HCT116 (cell line): ENCODE measurements around the gene WNT16. TPM values are rescaled to one million over a fixed set of nuclear protein-coding genes. Genes with fewer than 3 reads are reported as not detected.

Experiments used
- ATAC-seq: fragments of 200-7000 bp; cut with Tn5 transposase; 2 replicates; pipeline ENCODE4 v1.9.1; 2020; ENCODE audit warnings: mild to moderate bottlenecking, moderate library complexity
- BruUV-seq: library from RNA; stranded (reverse); fragments of 400-500 nt; replicated peaks from 2 replicates; lab custom pipeline; 2021; lab: Mats Ljungman, UMichigan
- CTCF ChIA-PET: fragments of 300-600 bp; sonication (Branson Sonifier 250); formaldehyde crosslinking; loops from one replicate; lab custom pipeline; 2021; ENCODE audit warnings: antibody characterized with exemption; lab: Charles Lee
- POLR2A ChIA-PET: fragments of 300-600, 350-600 bp; sonication (Branson Sonifier 250); formaldehyde crosslinking; loops from one replicate; lab custom pipeline; 2021; ENCODE audit warnings: antibody characterized with exemption; lab: Charles Lee
- RAD21 ChIA-PET, 2 experiments: fragments of 300-600 bp; sonication (Branson Sonifier 250); formaldehyde crosslinking; loops; one replicate each; lab custom pipeline; 2023; ENCODE audit warnings: low total read pairs in 2 of 2; ENCODE audit not compliant: uncharacterized antibody in 2 of 2, unreplicated experiment in 2 of 2, low non-redundant PET in 1 of 2; lab: Charles Lee
- DNase-seq: peaks from one replicate; pipeline ENCODE4 v3.0.0-alpha.2; 2010; ENCODE audit warnings: low read depth, low spot score
- H2AFZ ChIP-seq: fragments of 200-600 bp; shearing (Covaris generic), sonication (generic); 2 replicates; pipeline ENCODE4 v1.6.1; 2017; ENCODE audit warnings: low read depth, mixed run types, mixed read lengths, antibody characterized with exemption, low read length; ENCODE audit not compliant: poor library complexity, severe bottlenecking
- H3K27ac ChIP-seq: 2 replicates; pipeline ENCODE4 v1.5.1; 2012; ENCODE audit warnings: low read depth, low read length
- H3K27me3 ChIP-seq: fragments of 200-600 bp; sonication (generic); 2 replicates; pipeline ENCODE4 v1.6.1; 2016; ENCODE audit warnings: mixed run types, low read length, mixed read lengths; ENCODE audit not compliant: insufficient read depth
- H3K36me3 ChIP-seq, 2 experiments: fragments of 200-500 bp in 1 of 2; fragments of 200-600 bp in 1 of 2; sonication (Bioruptor generic) in 1 of 2; sonication (generic) in 1 of 2; 2 replicates each; pipeline versions ENCODE4 v1.5.1 to v1.6.1; 2014 to 2016; ENCODE audit warnings: low read length in 2 of 2, inconsistent platforms in 1 of 2, mixed read lengths in 1 of 2, mixed run types in 1 of 2; ENCODE audit not compliant: insufficient read depth in 2 of 2, control insufficient read depth in 1 of 2
- H3K4me1 ChIP-seq, 2 experiments: fragments of 200-600 bp in 1 of 2; sonication (generic) in 1 of 2; 2 replicates each; pipeline versions ENCODE4 v1.5.1 to v1.6.1; 2012 to 2017; ENCODE audit warnings: low read length in 2 of 2, inconsistent platforms in 1 of 2, mild to moderate bottlenecking in 1 of 2, mixed read lengths in 1 of 2, mixed run types in 1 of 2, moderate library complexity in 1 of 2; ENCODE audit not compliant: insufficient read depth in 2 of 2, control insufficient read depth in 1 of 2
- H3K4me2 ChIP-seq: fragments of 200-600 bp; sonication (generic); 2 replicates; pipeline ENCODE4 v1.6.1; 2017; ENCODE audit warnings: mixed run types, low read length, mixed read lengths
- H3K4me3 ChIP-seq, 2 experiments: fragments of 200-600 bp in 1 of 2; sonication (generic) in 1 of 2; replicated peaks in 1 of 2; 2 replicates each; pipeline ENCODE4 v1.5.1; 2011 to 2016; ENCODE audit warnings: low read length in 2 of 2, control low read depth in 1 of 2, low read depth in 1 of 2, mild to moderate bottlenecking in 1 of 2, mixed read lengths in 1 of 2, mixed run types in 1 of 2
- H3K79me2 ChIP-seq: fragments of 200-600 bp; sonication (generic); 2 replicates; pipeline ENCODE4 v1.6.1; 2017; ENCODE audit warnings: mild to moderate bottlenecking, mixed run types, low read length, moderate library complexity, mixed read lengths; ENCODE audit not compliant: insufficient read depth
- H3K9ac ChIP-seq: fragments of 200-600 bp; sonication (generic); 2 replicates; pipeline ENCODE4 v1.6.1; 2016; ENCODE audit warnings: low read length, mixed read lengths
- H3K9me2 ChIP-seq: fragments of 200-600 bp; sonication (generic), shearing (Covaris generic); 2 replicates; pipeline ENCODE4 v1.6.1; 2017; ENCODE audit warnings: mixed run types, mild to moderate bottlenecking, moderate library complexity; ENCODE audit not compliant: insufficient read depth
- H3K9me3 ChIP-seq, 2 experiments: fragments of 200-500 bp in 1 of 2; fragments of 200-600 bp in 1 of 2; sonication (Bioruptor generic) in 1 of 2; sonication (generic) in 1 of 2; 2 replicates each; pipeline ENCODE4 v1.6.1; 2014 to 2017; ENCODE audit warnings: low read length in 2 of 2, mixed read lengths in 2 of 2, inconsistent platforms in 1 of 2, low read depth in 1 of 2, mild to moderate bottlenecking in 1 of 2, mixed run types in 1 of 2, moderate library complexity in 1 of 2; ENCODE audit not compliant: control insufficient read depth in 1 of 2, insufficient read depth in 1 of 2
- H4K20me1 ChIP-seq: fragments of 200-600 bp; sonication (generic), shearing (Covaris generic); 2 replicates; pipeline ENCODE4 v1.6.1; 2017; ENCODE audit warnings: mixed run types, mild to moderate bottlenecking, moderate library complexity; ENCODE audit not compliant: insufficient read depth
- ATF3 ChIP-seq: IDR thresholded peaks from 2 replicates; pipeline ENCODE4 v1.6.1; 2012
- CBX3 ChIP-seq: IDR thresholded peaks from 2 replicates; pipeline ENCODE4 v1.6.1; 2012; ENCODE audit warnings: low read depth
- CEBPB ChIP-seq: IDR thresholded peaks from 2 replicates; pipeline ENCODE4 v1.6.1; 2012; ENCODE audit warnings: low read depth
- EGR1 ChIP-seq: IDR thresholded peaks from 2 replicates; pipeline ENCODE4 v1.6.1; 2012; ENCODE audit warnings: low read depth
- ELF1 ChIP-seq: IDR thresholded peaks from 2 replicates; pipeline ENCODE4 v1.6.1; 2012; ENCODE audit warnings: low read depth, borderline replicate concordance
- EZH2 ChIP-seq: fragments of 200-600 bp; sonication (generic); IDR thresholded peaks from 2 replicates; pipeline ENCODE4 v1.6.1; 2017; ENCODE audit warnings: antibody characterized with exemption, mixed run types
- EZH2phosphoT487 ChIP-seq: fragments of 200-600 bp; IDR thresholded peaks from 2 replicates; pipeline ENCODE4 v1.6.1; 2018; ENCODE audit warnings: antibody characterized with exemption, borderline replicate concordance
- FOSL1 ChIP-seq: IDR thresholded peaks from 2 replicates; pipeline ENCODE4 v1.6.1; 2012; ENCODE audit warnings: low read depth
- JUND ChIP-seq: IDR thresholded peaks from 2 replicates; pipeline ENCODE4 v1.6.1; 2012
- POLR2A ChIP-seq: IDR thresholded peaks from 2 replicates; pipeline ENCODE4 v1.7.0; 2011; ENCODE audit warnings: borderline replicate concordance; ENCODE audit not compliant: insufficient read depth, insufficient read length; ENCODE audit errors: extremely low read depth
- POLR2AphosphoS5 ChIP-seq: IDR thresholded peaks from 2 replicates; pipeline ENCODE4 v1.6.1; 2011; ENCODE audit warnings: mild to moderate bottlenecking, low read depth, low read length, moderate library complexity
- RAD21 ChIP-seq: IDR thresholded peaks from 2 replicates; pipeline ENCODE4 v1.6.1; 2012; ENCODE audit warnings: low read depth, mild to moderate bottlenecking
- REST ChIP-seq: IDR thresholded peaks from 2 replicates; pipeline ENCODE4 v1.6.1; 2012; ENCODE audit warnings: low read depth
- SIN3A ChIP-seq: IDR thresholded peaks from 2 replicates; pipeline ENCODE4 v1.6.1; 2012; ENCODE audit warnings: low read depth
- SRF ChIP-seq: IDR thresholded peaks from 2 replicates; pipeline ENCODE4 v1.6.1; 2012; ENCODE audit warnings: low read depth
- TCF7L2 ChIP-seq: IDR thresholded peaks from 2 replicates; pipeline ENCODE4 v1.7.0; 2011; ENCODE audit warnings: borderline replicate concordance, inconsistent platforms; ENCODE audit not compliant: insufficient read depth, insufficient read length; ENCODE audit errors: extremely low read depth
- YY1 ChIP-seq: IDR thresholded peaks from 2 replicates; pipeline ENCODE4 v1.6.1; 2011; ENCODE audit warnings: low read length, low read depth, moderate library complexity, mild to moderate bottlenecking; ENCODE audit not compliant: insufficient replicate concordance; ENCODE audit errors: extremely low read depth
- ZBTB33 ChIP-seq: IDR thresholded peaks from 2 replicates; pipeline ENCODE4 v1.6.1; 2011; ENCODE audit warnings: mild to moderate bottlenecking, low read length, moderate library complexity; ENCODE audit not compliant: insufficient replicate concordance; ENCODE audit errors: extremely low read depth
- ZFX ChIP-seq: fragments of 450-650 bp; IDR thresholded peaks from 2 replicates; pipeline ENCODE4 v1.6.1; 2017
- ZNF274 ChIP-seq: fragments of 200-500 bp; sonication (Bioruptor generic); IDR thresholded peaks from 2 replicates; pipeline ENCODE4 v1.6.1; 2014; ENCODE audit warnings: mild to moderate bottlenecking, low read depth, low read length, inconsistent platforms
- intact Hi-C: fragments of 100-400 bp; cut with micrococcal nuclease; formaldehyde crosslinking; loops from 2 replicates; pipeline ENCODE4 v1.10.0; 2022
- total RNA-seq: library from RNA; stranded (reverse); gene quantifications from one replicate; pipeline ENCODE4 v1.2.1, GENCODE V29; 2021; ENCODE audit not compliant: unreplicated experiment
- TF ChIP-seq, protein P1 (sequence below), 3 experiments: fragments of 200-600 bp in 1 of 3; sonication (generic) in 1 of 3; IDR thresholded peaks in 2 of 3; conservative IDR thresholded peaks in 1 of 3; 2 replicates each; pipeline ENCODE4 v1.5.1; 2012 to 2017; ENCODE audit warnings: low read depth in 2 of 3, low read length in 2 of 3, antibody characterized with exemption in 1 of 3, borderline replicate concordance in 1 of 3, control low read depth in 1 of 3, mild to moderate bottlenecking in 1 of 3, mixed read lengths in 1 of 3, mixed run types in 1 of 3, moderate library complexity in 1 of 3; ENCODE audit not compliant: insufficient read depth in 1 of 3

WNT16 gene
- total RNA-seq, 1 experiment from 2014 or later: 152 TPM

DNA sequence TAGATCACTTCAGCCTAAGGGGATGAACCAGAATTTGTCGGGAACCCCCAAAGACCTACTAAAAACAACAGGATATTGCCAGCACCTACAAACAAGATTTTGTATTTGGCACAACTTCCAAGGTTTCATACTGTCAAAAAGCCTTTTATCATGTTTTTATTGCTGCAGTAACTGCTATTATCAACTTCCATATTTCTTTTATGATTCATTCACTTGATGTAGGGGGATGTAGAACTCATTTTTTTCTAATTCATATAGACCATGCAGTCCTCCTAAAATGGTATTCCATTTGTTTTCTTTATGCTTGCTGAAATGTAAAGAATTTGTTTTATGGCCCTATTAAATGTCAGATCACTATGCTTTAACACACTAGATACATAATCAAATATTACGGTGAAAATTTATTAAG is 30.0 kb upstream of the WNT16 start:
- ATAC-seq (peak; percentile 19), DNase-seq (peak; percentile 91)
- H2AFZ ChIP-seq: no peak overlapping the region
- POLR2A ChIA-PET: no interaction called here
- H3K4me3 ChIP-seq: no peak overlapping the region; a peak in 1 of 4 replicates
- no TSS peak for BruUV-seq
- H3K27me3 ChIP-seq: no peaks in the 10 kb centered on the region
- H3K4me1 ChIP-seq: peaks cover 66 to 88% of the 10 kb centered on the region in 2 experiments
- H4K20me1 ChIP-seq: no peaks in the 10 kb centered on the region
- no peaks in the 10 kb centered on the region for H3K9me3 ChIP-seq
- H3K4me2 ChIP-seq: peak overlapping the region; percentile 69
- RAD21 ChIA-PET: no interaction called here
- 0 out of 4 replicates have a peak, but pooled peaks cover 0 to 2% of the 10 kb centered on the region in 2 experiments for H3K36me3 ChIP-seq
- H3K79me2 ChIP-seq: no peaks in the 10 kb centered on the region
- CTCF ChIA-PET: no interaction called here
- peak overlapping the region; percentile 96; the same call in 1 of the 2 replicates for H3K27ac ChIP-seq
- H3K9ac ChIP-seq: peak overlapping the region; percentile 59
- no peaks in the 10 kb centered on the region for H3K9me2 ChIP-seq
- intact Hi-C loops: loop anchor here (2.0 kb wide), 1 partner anchor 30 kb away; the partner anchor contains the start of gene WNT16
- peak; percentile 65 for TF ChIP-seq ZBTB33
- 0 out of 2 replicates have a peak, but pooled peaks have one; percentile 29 for TF ChIP-seq EGR1
- peak; percentile 98 for TF ChIP-seq JUND
- no peak for TF ChIP-seq EZH2phosphoT487
- peak; percentile 71; the same call in 1 of the 2 replicates for TF ChIP-seq SRF
- TF ChIP-seq ZFX: no peak
- no peak for TF ChIP-seq REST
- no peak for TF ChIP-seq EZH2
- no peak for TF ChIP-seq YY1
- peak; percentile 99 for TF ChIP-seq TCF7L2
- TF ChIP-seq SIN3A: peak; percentile 79
- no peak for TF ChIP-seq ZNF274
- no peak; the same call in 1 of the 2 replicates for TF ChIP-seq ELF1
- no peak for TF ChIP-seq ATF3
- TF ChIP-seq POLR2AphosphoS5: peak; percentile 69
- TF ChIP-seq, protein P1, sequence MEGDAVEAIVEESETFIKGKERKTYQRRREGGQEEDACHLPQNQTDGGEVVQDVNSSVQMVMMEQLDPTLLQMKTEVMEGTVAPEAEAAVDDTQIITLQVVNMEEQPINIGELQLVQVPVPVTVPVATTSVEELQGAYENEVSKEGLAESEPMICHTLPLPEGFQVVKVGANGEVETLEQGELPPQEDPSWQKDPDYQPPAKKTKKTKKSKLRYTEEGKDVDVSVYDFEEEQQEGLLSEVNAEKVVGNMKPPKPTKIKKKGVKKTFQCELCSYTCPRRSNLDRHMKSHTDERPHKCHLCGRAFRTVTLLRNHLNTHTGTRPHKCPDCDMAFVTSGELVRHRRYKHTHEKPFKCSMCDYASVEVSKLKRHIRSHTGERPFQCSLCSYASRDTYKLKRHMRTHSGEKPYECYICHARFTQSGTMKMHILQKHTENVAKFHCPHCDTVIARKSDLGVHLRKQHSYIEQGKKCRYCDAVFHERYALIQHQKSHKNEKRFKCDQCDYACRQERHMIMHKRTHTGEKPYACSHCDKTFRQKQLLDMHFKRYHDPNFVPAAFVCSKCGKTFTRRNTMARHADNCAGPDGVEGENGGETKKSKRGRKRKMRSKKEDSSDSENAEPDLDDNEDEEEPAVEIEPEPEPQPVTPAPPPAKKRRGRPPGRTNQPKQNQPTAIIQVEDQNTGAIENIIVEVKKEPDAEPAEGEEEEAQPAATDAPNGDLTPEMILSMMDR (IDR thresholded peaks at IDR 0.05 in 2 of 3, conservative IDR thresholded peaks at IDR 0.05 in 1 of 3; ENCODE audit: borderline replicate concordance in 1 of 3, insufficient read depth in 1 of 3, low read depth in 2 of 3, low read length in 2 of 3): no peak
- peak; percentile 84 for TF ChIP-seq CEBPB
- peak; percentile 38 for TF ChIP-seq RAD21
- peak; percentile 92 for TF ChIP-seq FOSL1
- no peak; the same call in 1 of the 2 replicates for TF ChIP-seq CBX3
- no peak for TF ChIP-seq POLR2A
